GM18907 (cell line): ENCODE data around the gene CDK15.

Source experiments
- ATAC-seq: cut with Tn5 transposase; IDR thresholded peaks from one replicate; pipeline ENCODE4 v1.9.1; 2021; ENCODE audit warnings: mild to moderate bottlenecking, moderate library complexity; ENCODE audit not compliant: unreplicated experiment

The CDK15 gene

GRCh38 chr2:201860636-201861066 lies 54.3 kb downstream of the CDK15 start:
- ATAC-seq = peak; percentile 76

DNA sequence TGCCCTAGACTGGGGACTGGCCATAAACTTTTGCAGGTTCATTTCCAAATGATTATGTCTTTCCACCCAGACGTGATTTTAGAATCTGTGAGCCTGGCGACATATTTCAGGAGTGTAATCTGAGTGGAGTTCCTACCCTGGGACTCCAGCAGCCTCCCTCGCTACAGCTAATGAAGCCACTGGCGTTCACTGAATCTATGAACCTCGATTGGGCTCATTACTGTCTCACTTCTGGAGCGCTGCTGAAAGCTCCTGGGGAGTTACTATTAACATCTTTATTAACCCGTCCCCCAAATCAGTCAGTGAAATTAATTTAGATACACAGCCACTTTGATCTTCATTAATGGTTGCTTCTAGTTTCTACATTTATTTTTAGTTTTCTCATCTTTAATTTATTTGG lies 56.5 kb downstream of the CDK15 start:
- no peak for ATAC-seq

- ATAC-seq = no peak
Measured at GRCh38 chr2:201866643-201867473, 60.5 kb downstream of the CDK15 start.

- no peak for ATAC-seq
Measured at GRCh38 chr2:201871471-201871870, 65.1 kb downstream of the CDK15 start.

- no peak for ATAC-seq
Measured at GRCh38 chr2:201872591-201872990, 66.3 kb downstream of the CDK15 start.

GRCh38 chr2:201879996-201880395 lies 73.7 kb downstream of the CDK15 start:
- no peak for ATAC-seq

DNA sequence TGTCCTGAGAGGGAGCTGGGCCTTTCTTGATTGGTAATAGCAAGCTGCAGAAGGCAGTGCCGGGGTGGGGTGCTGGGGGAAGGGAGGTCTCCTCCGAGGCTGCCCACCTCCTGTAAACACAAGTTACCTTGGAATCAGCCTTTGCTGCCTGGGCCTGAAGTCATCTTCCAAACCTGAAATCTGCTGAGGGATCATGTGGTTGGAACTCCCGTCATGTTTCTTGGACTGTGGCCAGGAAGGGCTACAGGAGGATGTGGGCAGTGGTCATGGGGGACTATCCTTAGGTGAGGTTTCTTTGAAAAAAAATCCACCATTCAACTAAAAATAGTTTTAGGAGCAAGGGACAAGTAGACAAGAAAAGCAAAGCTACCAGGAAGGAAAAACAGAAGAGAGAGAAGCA lies 74.2 kb downstream of the CDK15 start:
- peak; percentile 21 for ATAC-seq

DNA sequence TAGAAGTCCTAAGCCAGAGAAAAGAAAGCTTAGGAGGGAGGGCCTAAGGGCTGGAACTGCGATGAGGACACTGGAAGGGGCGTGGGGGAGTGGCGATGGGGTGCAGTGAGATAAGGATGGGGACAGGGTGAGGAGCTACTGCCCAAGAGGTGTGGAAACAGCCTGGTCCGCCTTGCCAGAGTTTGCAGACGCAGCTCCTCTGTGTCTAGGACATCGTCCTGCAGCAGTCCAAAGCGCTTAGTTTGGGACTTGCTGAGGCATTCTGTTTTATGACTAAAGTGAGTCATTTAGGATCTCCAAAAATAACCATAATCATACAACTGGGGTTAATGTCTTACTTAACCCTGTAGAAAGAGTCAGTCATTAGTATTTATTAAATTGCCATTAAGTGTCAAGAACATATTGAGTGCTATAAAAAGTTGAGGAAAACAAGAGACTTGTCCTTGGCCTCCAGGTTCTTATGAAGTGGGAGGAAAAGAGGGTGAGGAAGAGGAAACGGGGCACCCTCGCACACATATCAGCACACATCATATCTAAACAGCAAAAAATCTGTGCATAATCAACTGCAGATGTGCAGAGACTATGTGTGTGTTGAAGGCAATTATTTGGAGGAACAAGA lies 74.8 kb downstream of the CDK15 start:
- ATAC-seq = peak; percentile 66

DNA sequence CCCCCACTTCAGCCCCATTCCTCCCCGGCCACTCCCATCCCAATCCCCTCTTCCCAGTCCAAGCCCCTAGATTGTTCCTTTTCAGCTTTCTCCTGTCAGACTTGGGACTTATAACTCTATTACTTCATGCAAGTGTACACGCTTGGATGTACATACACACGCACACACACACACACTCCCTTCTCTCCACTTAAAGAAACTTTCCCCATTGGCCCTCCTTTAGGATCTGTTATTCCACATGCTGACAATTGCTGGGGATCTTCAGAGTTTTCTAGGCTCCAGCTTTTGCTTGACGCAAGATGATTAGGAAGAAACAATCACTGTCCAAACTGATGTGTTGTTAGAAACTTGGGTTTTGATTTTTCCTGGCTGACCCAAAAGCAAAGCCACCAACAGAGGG lies 75.4 kb downstream of the CDK15 start:
- no peak for ATAC-seq

- ATAC-seq = peak; percentile 57
Measured at GRCh38 chr2:201882353-201883090, 76.2 kb downstream of the CDK15 start.

DNA sequence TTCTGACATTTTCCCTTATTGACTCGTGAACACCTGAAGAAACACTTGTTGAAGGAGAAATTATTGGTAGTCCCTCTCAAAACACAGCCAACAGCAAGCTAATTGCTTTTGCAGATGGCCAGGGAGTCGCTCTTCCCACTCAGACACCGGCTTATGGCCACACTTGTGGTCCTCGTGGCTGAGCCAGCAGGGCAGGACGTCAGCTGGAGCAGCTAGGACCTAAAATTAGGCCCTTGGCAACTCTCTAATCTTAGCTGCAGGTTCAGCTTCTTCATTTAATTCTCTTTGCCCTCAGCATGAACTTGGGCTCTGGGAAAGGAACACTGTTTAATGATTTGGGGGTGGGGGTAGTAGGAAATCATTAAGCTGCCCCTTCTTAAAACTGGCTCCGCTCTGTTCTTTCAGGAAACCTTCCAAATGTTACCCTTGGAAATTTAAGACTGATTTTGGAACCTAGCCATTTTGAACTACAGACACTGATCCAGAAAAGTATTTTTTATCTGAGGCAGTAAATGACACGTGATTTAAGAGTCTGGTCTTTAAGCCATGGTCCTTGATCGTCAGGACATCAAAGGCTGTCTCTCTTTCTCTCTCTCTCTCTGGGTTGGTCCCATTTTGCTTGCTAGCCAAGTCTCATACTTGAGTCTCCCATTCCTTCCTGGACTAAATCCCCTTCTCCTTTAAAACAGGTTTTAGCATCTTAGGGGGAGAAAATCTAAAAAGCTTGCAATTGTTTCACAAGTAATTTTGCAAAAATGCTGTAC lies 77.5 kb downstream of the CDK15 start:
- ATAC-seq = no peak

- ATAC-seq = no peak
Measured at GRCh38 chr2:201886504-201886903, 80.2 kb downstream of the CDK15 start.

GRCh38 chr2:201887773-201888425 lies 81.6 kb downstream of the CDK15 start:
- no peak for ATAC-seq

DNA sequence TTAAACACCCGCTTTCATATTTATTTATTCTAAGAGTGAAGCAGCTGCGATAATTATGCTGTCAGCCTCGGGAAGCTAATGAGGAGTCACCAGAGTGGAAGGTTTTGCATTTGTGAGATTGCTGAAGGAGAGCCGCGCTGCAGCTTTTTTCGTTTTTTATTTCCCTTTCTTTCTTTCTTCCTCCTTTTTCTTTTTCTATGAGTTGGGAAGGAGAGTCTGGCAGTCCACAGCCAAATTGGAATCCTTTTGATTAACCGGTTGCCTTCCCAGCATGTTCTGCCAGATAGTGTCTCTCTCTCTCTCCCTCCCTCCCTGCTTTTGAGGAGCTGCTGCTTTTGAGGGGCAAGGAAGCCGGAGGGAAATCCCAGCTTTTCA lies 82.1 kb downstream of the CDK15 start:
- ATAC-seq = no peak

DNA sequence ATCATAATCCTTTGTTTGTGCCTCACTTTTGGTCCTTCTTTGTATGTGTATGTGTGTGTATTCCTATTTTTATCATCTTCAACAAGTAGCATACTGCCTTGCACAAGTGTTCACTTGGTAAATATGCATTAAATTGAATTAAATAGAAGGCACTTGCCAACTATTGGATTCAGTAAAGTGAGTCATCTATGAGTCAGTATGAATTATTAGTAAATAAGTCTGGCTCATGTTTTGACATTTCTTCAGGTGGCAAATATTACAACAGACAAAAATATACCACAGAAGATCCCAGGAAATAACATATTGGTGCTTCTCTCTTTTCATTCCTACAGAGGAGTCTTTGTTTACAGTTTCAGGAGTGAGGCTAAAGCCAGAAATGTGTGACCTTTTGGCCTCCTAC lies 84.1 kb downstream of the CDK15 start:
- ATAC-seq = no peak

DNA sequence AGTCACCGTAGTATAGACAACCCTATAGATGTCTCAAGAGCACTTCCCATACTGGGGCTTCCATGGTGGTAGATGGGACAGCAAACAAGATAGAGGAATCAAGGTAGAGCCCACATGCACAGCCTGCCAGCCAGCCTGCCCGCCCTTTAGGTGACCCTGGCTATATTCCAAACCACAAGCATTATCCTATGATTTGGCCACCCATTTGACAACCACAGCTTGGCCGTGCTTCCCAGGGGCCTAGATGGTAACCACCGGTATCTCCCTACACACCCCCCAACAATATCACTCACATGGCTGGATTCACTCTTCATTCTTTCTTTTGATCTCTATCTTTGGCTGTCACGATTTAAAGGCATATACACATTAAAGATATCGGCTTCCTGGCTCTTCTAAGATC lies 85.3 kb downstream of the CDK15 start:
- ATAC-seq = no peak

DNA sequence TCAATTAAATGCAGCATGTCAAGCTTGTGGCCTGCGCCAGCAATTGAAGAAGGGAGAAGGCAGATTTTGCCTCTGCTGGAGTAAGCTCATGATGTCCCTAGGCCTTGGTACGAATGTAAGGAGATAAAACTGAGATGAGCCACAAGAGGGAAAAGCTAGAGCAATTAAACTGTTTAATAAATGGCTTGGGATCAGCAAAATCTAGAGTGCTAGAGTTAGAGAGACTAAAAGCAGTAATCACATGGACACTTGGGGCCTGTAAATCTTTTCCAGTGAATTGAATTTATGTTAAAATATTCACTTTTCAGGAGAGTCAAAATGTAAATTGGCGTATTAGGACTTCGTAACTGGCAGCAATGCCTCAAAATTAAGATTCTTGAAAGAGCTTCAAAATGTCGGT lies 86.2 kb downstream of the CDK15 start:
- ATAC-seq = no peak

DNA sequence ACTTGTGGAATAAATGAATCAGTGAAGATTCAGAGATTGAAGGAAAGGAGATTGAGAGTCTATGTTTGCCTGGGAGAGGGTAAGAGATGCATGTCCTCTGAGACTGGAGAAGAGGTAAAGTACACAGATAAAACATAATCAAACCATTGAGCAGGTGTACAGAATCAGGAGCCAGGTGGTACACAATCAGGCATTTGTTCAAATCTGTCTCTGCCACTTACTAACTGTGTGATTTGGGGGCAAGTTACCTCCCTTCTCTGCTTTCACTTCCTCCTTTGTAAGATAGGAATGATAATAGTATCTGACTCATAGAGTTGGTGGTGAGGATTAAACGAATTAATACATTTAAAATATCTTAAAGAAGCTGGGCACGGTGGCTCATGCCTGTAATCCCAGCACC lies 94.0 kb downstream of the CDK15 start:
- peak; percentile 86 for ATAC-seq

GRCh38 chr2:201901786-201902185 lies 95.4 kb downstream of the CDK15 start:
- ATAC-seq = no peak

DNA sequence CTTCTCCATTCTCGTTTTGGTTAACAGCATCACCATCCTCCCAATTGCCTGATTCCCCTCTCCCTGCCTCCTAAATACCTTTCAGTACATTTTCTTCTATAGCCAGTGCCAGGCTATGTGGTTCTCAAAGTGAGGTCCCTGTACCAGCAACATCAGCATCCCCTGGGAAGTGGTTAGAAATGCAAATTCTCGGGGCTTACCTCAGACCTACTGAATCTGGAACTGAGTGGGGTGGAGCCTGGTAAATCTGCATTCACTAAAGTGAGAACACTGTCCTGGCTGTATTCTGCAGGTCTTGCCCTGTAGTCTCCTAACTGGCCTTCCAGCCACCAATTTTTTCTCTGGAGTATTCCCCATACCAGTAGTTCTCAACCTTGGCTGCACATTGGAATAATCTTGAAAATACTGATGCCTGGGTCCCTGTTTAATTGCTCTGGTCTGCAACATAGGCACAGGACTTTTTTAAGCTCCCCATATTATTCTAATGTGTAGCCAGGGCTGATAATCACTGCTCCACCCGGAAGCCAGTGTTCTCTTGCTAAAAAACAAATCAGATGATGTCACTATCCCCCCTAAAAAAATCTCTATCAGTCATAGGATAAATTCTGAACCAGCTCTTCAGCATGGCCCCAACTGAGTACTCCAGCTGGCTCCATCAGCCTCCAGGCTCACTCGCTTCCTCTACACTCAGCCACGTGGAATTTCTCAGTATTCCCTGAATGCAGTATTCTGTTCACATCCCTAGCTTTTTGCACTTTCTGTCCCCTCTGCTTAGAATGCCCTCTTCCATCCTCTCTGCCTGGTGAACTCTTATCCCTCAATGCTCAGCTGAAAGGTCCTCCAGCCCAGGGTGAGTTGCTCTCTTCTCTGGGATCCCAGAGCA lies 98.4 kb downstream of the CDK15 start:
- peak; percentile 96 for ATAC-seq
